22Rv1 (cell line): Measurements from ENCODE around the gene ARL15.

Experiments
- CTCF ChIP-seq: fragments of 450-650 bp; IDR thresholded peaks from 2 replicates; pipeline ENCODE4 v1.5.1; 2017; ENCODE audit warnings: mild to moderate bottlenecking
- ZFX ChIP-seq: fragments of 450-650 bp; IDR thresholded peaks from 2 replicates; pipeline ENCODE4 v1.6.1; 2017; ENCODE audit warnings: antibody characterized with exemption, borderline replicate concordance

- no peak for TF ChIP-seq CTCF
- no peak for TF ChIP-seq ZFX
These were observed 324.6 kb downstream of the ARL15 start for GRCh38 chr5:53985796-53986195.
